Activated CD4-positive, CD25-positive, alpha-beta regulatory T cell (primary cell): ENCODE data around the gene CLK4.
A peak's percentile ranks its signal among the peaks of the same experiment; 100 is the strongest.

ENCODE experiments used
- DNase-seq, 4 experiments: peaks; one replicate each; lab custom pipeline; 2025; lab: John Stamatoyannopoulos, UW

Gene CLK4

GRCh38 chr5:178637356-178638074, 10.7 kb upstream of the CLK4 start:
- no peak for DNase-seq

- DNase-seq: no peak
Observed at GRCh38 chr5:178632285-178632684, 5.4 kb upstream of the CLK4 start.

GRCh38 chr5:178630951-178631350, 4.1 kb upstream of the CLK4 start:
- no peak for DNase-seq

GRCh38 chr5:178630475-178630930, 3.7 kb upstream of the CLK4 start:
- no peak for DNase-seq

- no peak for DNase-seq
Observed at GRCh38 chr5:178627259-178627598, 379 bp upstream of the CLK4 start.

- DNase-seq: no peak
Observed at GRCh38 chr5:178625679-178626483, 969 bp downstream of the CLK4 start.

GRCh38 chr5:178624631-178625546, 2.0 kb downstream of the CLK4 start:
- DNase-seq: no peak

- no peak for DNase-seq
Observed at GRCh38 chr5:178622679-178623247, 4.1 kb downstream of the CLK4 start.

- DNase-seq: no peak
Observed at GRCh38 chr5:178619390-178619789, 7.5 kb downstream of the CLK4 start.

- no peak for DNase-seq
Observed at GRCh38 chr5:178612299-178612698, 14.6 kb downstream of the CLK4 start.

- no peak for DNase-seq
Observed at GRCh38 chr5:178606269-178606668, 20.6 kb downstream of the CLK4 start.

GRCh38 chr5:178605788-178606187, 21.1 kb downstream of the CLK4 start:
- DNase-seq: no peak

- no peak for DNase-seq
Observed at GRCh38 chr5:178602752-178603151, 24.1 kb downstream of the CLK4 start.

GRCh38 chr5:178595750-178596149, 31.1 kb downstream of the CLK4 start:
- no peak for DNase-seq

GRCh38 chr5:178595150-178595549, 31.7 kb downstream of the CLK4 start:
- DNase-seq: no peak

GRCh38 chr5:178590924-178591423, 35.9 kb downstream of the CLK4 start:
- DNase-seq: no peak

GRCh38 chr5:178590141-178590923, 36.5 kb downstream of the CLK4 start, which contains the start of gene COL23A1:
TSS of gene COL23A1 (minus strand) at chr5:178590393.
- peak in 1 of 4 experiments; percentile 7 for DNase-seq

- DNase-seq: no peak
Observed at GRCh38 chr5:178589180-178590140, 37.4 kb downstream of the CLK4 start.

- DNase-seq: no peak
Observed at GRCh38 chr5:178588769-178589168, 38.1 kb downstream of the CLK4 start.
